ENCODE data around the gene WDSUB1.

WDSUB1 gene

GRCh38 chr2:159214325-159214865, 72.1 kb downstream of the WDSUB1 start:
- H3K4me3 ChIP-seq (replicated peaks; ENCODE audit: low read depth, low read length) = no peak overlapping the region
- TF ChIP-seq CTCF (IDR thresholded peaks at IDR 0.05; ENCODE audit: low read length, missing control alignments) = no peak
- no peak for DNase-seq (ENCODE audit: low read depth)

- no peak for DNase-seq (ENCODE audit: low read depth)
- no peak for TF ChIP-seq CTCF (IDR thresholded peaks at IDR 0.05; ENCODE audit: low read length, missing control alignments)
- H3K4me3 ChIP-seq (replicated peaks; ENCODE audit: low read depth, low read length) = no peak overlapping the region
Observed at GRCh38 chr2:159213296-159213695, 73.2 kb downstream of the WDSUB1 start.

- no peak for DNase-seq (ENCODE audit: low read depth)
- no peak overlapping the region for H3K4me3 ChIP-seq (replicated peaks; ENCODE audit: low read depth, low read length)
- no peak for TF ChIP-seq CTCF (IDR thresholded peaks at IDR 0.05; ENCODE audit: low read length, missing control alignments)
Observed at GRCh38 chr2:159211447-159212396, 74.8 kb downstream of the WDSUB1 start.

GRCh38 chr2:159209341-159210306, 76.9 kb downstream of the WDSUB1 start:
- no peak for DNase-seq (ENCODE audit: low read depth)
- H3K4me3 ChIP-seq (replicated peaks; ENCODE audit: low read depth, low read length) = no peak overlapping the region
- no peak for TF ChIP-seq CTCF (IDR thresholded peaks at IDR 0.05; ENCODE audit: low read length, missing control alignments)

GRCh38 chr2:159208438-159208837, 78.1 kb downstream of the WDSUB1 start:
- peak; percentile 21 for TF ChIP-seq CTCF (IDR thresholded peaks at IDR 0.05; ENCODE audit: low read length, missing control alignments)
- peak; percentile 33 for DNase-seq (ENCODE audit: low read depth)
- H3K4me3 ChIP-seq (replicated peaks; ENCODE audit: low read depth, low read length) = no peak overlapping the region

GRCh38 chr2:159206736-159207380, 79.6 kb downstream of the WDSUB1 start:
- DNase-seq (ENCODE audit: low read depth) = no peak
- no peak for TF ChIP-seq CTCF (IDR thresholded peaks at IDR 0.05; ENCODE audit: low read length, missing control alignments)

More at GRCh38 chr2:159206736-159207380, 79.6 kb downstream of the WDSUB1 start:
- no peak overlapping the region for H3K4me3 ChIP-seq (replicated peaks; ENCODE audit: low read depth, low read length)

Measured in fibroblast of pulmonary artery (primary cell).